Activated CD4-positive, CD25-positive, alpha-beta regulatory T cell treated with anti-CD3 and anti-CD28 coated beads, Interleukin-2, amount 50 U/mL, for 16 hours (primary cell): ENCODE results near the gene C19orf25.
"Not testable (repeated sequence)": the region's sequence is repeated elsewhere in the genome, so short reads cannot be mapped to it uniquely, and the experiment has no call there.

ENCODE experiments used
- DNase-seq: peaks from one replicate; pipeline ENCODE4 v3.0.0-alpha.2; 2020; ENCODE audit warnings: low read depth, low spot score

The C19orf25 gene

GRCh38 chr19:1449467-1450442 is 29.3 kb downstream of the C19orf25 start, which contains the start of gene APC2:
Gene APC2, plus strand, starts transcription at chr19:1450121. Its CDS starts 2,881 bp downstream, at chr19:1453002.
- DNase-seq = no peak

GRCh38 chr19:1447944-1448343 is 31.1 kb downstream of the C19orf25 start:
- no peak for DNase-seq

- DNase-seq = no peak
Observed at GRCh38 chr19:1447504-1447903, 31.5 kb downstream of the C19orf25 start.

GRCh38 chr19:1446713-1447481 is 32.1 kb downstream of the C19orf25 start:
- DNase-seq = no peak

- no peak for DNase-seq
Observed at GRCh38 chr19:1445932-1446712, 32.9 kb downstream of the C19orf25 start.

- peak; percentile 50 for DNase-seq
Observed at GRCh38 chr19:1445185-1445931, 33.7 kb downstream of the C19orf25 start.

- DNase-seq = no peak
Observed at GRCh38 chr19:1441677-1442438, 37.2 kb downstream of the C19orf25 start.

- no peak for DNase-seq
Observed at GRCh38 chr19:1441022-1441426, 38.0 kb downstream of the C19orf25 start.

- DNase-seq = no peak
Observed at GRCh38 chr19:1440418-1440801, 38.6 kb downstream of the C19orf25 start.

- not testable (repeated sequence) for DNase-seq
Observed at GRCh38 chr19:1439525-1440417, 39.2 kb downstream of the C19orf25 start.

GRCh38 chr19:1438933-1439354 is 40.1 kb downstream of the C19orf25 start:
- no peak for DNase-seq

- DNase-seq = peak; percentile 91
Observed at GRCh38 chr19:1438035-1438932, 40.7 kb downstream of the C19orf25 start, which contains the start of gene RPS15. Gene RPS15, plus strand, starts transcription at chr19:1438396. Its CDS starts 30 bp downstream, at chr19:1438426.

GRCh38 chr19:1437609-1438008 is 41.4 kb downstream of the C19orf25 start:
- DNase-seq = no peak

- no peak for DNase-seq
Observed at GRCh38 chr19:1435378-1435989, 43.5 kb downstream of the C19orf25 start.

- no peak for DNase-seq
Observed at GRCh38 chr19:1434577-1435060, 44.4 kb downstream of the C19orf25 start.

GRCh38 chr19:1434040-1434366 is 45.0 kb downstream of the C19orf25 start:
- no peak for DNase-seq
